ENCODE measurements around the gene SLC18A2. TPM values are rescaled to one million over a fixed set of nuclear protein-coding genes. Genes with fewer than 3 reads are reported as not detected.

Gene SLC18A2
- total RNA-seq, 4 donors from 2014 or later = 0.18 to 0.95 (median 0.75) TPM

- Histone ChIP-seq H3K4me1 (no peaks in the 10 kb centered on the region), H3K36me3 (peaks cover 0 to 4% (median 0%) of the 10 kb centered on the region in 3 donors), H3K27ac (no peak overlapping the region), H3K27me3 (no peaks in the 10 kb centered on the region), H3K4me3 (no peak overlapping the region), H3K9me3 (no peaks in the 10 kb centered on the region)
- TF ChIP-seq POLR2A (IDR thresholded peaks at IDR 0.05) (no peak), CTCF (IDR thresholded peaks at IDR 0.05) (peak in 4 of 6 experiments; percentile 31 to 65 (median 48))
- DNase-seq = no peak
These were observed 79.2 kb downstream of the SLC18A2 start for GRCh38 chr10:117320050-117320665.

DNA sequence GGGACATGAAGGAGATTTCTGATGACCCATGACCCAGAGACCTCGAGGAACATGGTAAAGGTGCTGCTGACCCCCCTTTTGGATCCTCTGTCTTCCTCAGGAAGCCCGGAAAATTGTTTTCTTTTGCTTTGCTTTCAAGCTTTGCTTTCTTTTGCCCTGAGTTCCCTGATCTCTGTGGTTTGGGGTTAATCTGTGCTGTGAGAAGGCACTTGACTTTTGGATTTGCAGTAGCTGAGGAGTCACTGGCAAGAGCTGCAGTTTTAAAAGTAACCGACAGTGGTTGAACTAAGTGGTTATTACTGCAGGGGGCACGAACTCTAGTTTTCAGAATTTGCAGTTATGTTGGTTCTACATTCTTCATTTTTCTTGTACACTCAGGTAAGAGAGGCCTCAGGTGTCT, 81.3 kb downstream of the SLC18A2 start:
- Histone ChIP-seq H3K36me3 (no peaks in the 10 kb centered on the region), H3K4me1 (no peaks in the 10 kb centered on the region), H3K27ac (no peak overlapping the region), H3K4me3 (no peak overlapping the region), H3K9me3 (no peaks in the 10 kb centered on the region), H3K27me3 (no peaks in the 10 kb centered on the region)
- TF ChIP-seq POLR2A (IDR thresholded peaks at IDR 0.05) = no peak
- no peak for TF ChIP-seq CTCF (IDR thresholded peaks at IDR 0.05)
- no peak for DNase-seq

- H3K27me3 ChIP-seq = no peaks in the 10 kb centered on the region
- no peaks in the 10 kb centered on the region for H3K4me1 ChIP-seq
- H3K9me3 ChIP-seq = no peaks in the 10 kb centered on the region
- no peak overlapping the region for H3K4me3 ChIP-seq
- H3K27ac ChIP-seq = no peak overlapping the region
- TF ChIP-seq CTCF (IDR thresholded peaks at IDR 0.05) = no peak
- no peak for TF ChIP-seq POLR2A (IDR thresholded peaks at IDR 0.05)
- DNase-seq = no peak
- no peaks in the 10 kb centered on the region for H3K36me3 ChIP-seq
These were observed 83.5 kb downstream of the SLC18A2 start for GRCh38 chr10:117324367-117324766.

- Histone ChIP-seq H3K4me1 (no peaks in the 10 kb centered on the region), H3K36me3 (no peaks in the 10 kb centered on the region), H3K9me3 (no peaks in the 10 kb centered on the region), H3K27ac (no peak overlapping the region), H3K27me3 (no peaks in the 10 kb centered on the region), H3K4me3 (no peak overlapping the region)
- TF ChIP-seq CTCF (IDR thresholded peaks at IDR 0.05) = no peak
- DNase-seq = no peak
These were observed 86.3 kb downstream of the SLC18A2 start for GRCh38 chr10:117327262-117327661.

Other genes with a start within 250 kb of the SLC18A2 start
- 10 to 100 TPM; 24.1 to 59.7 (median 34.1) TPM for gene SHTN1, start 235.9 kb upstream of the SLC18A2 start, total RNA-seq
- gene VAX1, start 102.8 kb upstream of the SLC18A2 start, total RNA-seq = not detected
- not detected for gene KCNK18, start 43.6 kb upstream of the SLC18A2 start, total RNA-seq
- gene PDZD8, start 134.3 kb downstream of the SLC18A2 start, total RNA-seq = 10 to 100 TPM; 50.3 to 91.4 (median 72.0) TPM

All from Peyer's patch (tissue), 4 donors.